SH-SY5Y (cell line): Measurements from ENCODE around the gene FIGN.

Source experiments
- GATA2 ChIP-seq: IDR thresholded peaks from 2 replicates; pipeline ENCODE4 v1.6.1; 2011; ENCODE audit warnings: mild to moderate bottlenecking, low read depth, low read length
- GATA3 ChIP-seq: IDR thresholded peaks from 2 replicates; pipeline ENCODE4 v1.6.1; 2011; ENCODE audit warnings: low read depth, mild to moderate bottlenecking, low read length, moderate library complexity

DNA sequence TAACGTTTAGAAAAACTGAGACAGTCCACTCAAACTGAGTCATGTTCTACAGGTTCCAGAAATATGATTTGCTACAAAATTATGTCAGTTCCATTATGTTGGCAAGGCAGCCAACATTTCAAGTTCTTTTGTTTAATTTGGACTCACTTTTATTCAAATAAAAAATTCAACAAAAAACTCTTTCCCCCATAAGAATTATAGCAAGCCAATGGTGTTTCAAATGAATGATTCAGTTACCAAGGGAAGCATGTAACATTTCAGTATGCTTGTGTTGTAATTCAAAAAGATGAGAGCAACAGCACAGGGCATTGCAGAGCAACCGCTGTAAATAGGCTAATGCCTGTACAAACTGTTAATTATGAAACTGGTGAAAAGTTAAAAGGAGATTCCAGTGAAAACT, 140.8 kb downstream of the FIGN start:
- no peak for TF ChIP-seq GATA3
- no peak for TF ChIP-seq GATA2
